IMR-90 (cell line): ENCODE measurements around the gene ZNF549. TPM values are rescaled to one million over a fixed set of nuclear protein-coding genes. Genes with fewer than 3 reads are reported as not detected.

Source experiments
- ATAC-seq: fragments of 200-7000 bp; cut with Tn5 transposase; 2 replicates; pipeline ENCODE4 v1.9.1; 2020; ENCODE audit warnings: low read depth, mild to moderate bottlenecking, moderate library complexity
- BruUV-seq: library from RNA; stranded (reverse); fragments of 400-500 nt; replicated peaks from 2 replicates; lab custom pipeline; 2021; lab: Mats Ljungman, UMichigan
- CTCF ChIA-PET: fragments of 300-600 bp; formaldehyde crosslinking; extraction: SDS; loops from one replicate; lab custom pipeline; 2021; ENCODE audit warnings: antibody characterized with exemption; lab: Yijun Ruan, JAX
- POLR2A ChIA-PET: fragments of 300-600 bp; sonication (Branson Sonifier 250); formaldehyde crosslinking; loops from one replicate; lab custom pipeline; 2022; ENCODE audit warnings: antibody characterized with exemption; ENCODE audit not compliant: unreplicated experiment; lab: Charles Lee
- DNase-seq: peaks from one replicate; pipeline ENCODE4 v3.0.0; 2013
- H2AFZ ChIP-seq: replicated peaks from 2 replicates; pipeline ENCODE3; 2013; ENCODE audit warnings: low read length, mild to moderate bottlenecking; ENCODE audit not compliant: poor library complexity
- H2AK5ac ChIP-seq: 2 replicates; pipeline ENCODE4 v1.6.1; 2013; ENCODE audit warnings: low read depth, low read length, inconsistent platforms
- H2AK9ac ChIP-seq: replicated peaks from 2 replicates; pipeline ENCODE3; 2013; ENCODE audit warnings: mild to moderate bottlenecking, low read depth, low read length, moderate library complexity; ENCODE audit not compliant: poor library complexity
- H2BK120ac ChIP-seq: 2 replicates; pipeline ENCODE4 v1.6.1; 2013; ENCODE audit warnings: low read depth, low read length, inconsistent platforms
- H2BK15ac ChIP-seq: 3 replicates; pipeline ENCODE4 v1.6.1; 2013; ENCODE audit warnings: low read depth, low read length, inconsistent platforms
- H2BK20ac ChIP-seq: 2 replicates; pipeline ENCODE4 v1.6.1; 2013; ENCODE audit warnings: low read depth, mild to moderate bottlenecking, inconsistent platforms, low read length, moderate library complexity
- H2BK5ac ChIP-seq: 2 replicates; pipeline ENCODE4 v1.6.1; 2013; ENCODE audit warnings: mild to moderate bottlenecking, low read depth, low read length, inconsistent platforms; ENCODE audit not compliant: poor library complexity, severe bottlenecking
- H3K14ac ChIP-seq: replicated peaks from 2 replicates; pipeline ENCODE4 v1.6.1; 2013; ENCODE audit warnings: low read depth, low read length, inconsistent platforms
- H3K18ac ChIP-seq: 2 replicates; pipeline ENCODE4 v1.6.1; 2013; ENCODE audit warnings: low read depth, low read length, control low read depth
- H3K23ac ChIP-seq: 2 replicates; pipeline ENCODE4 v1.6.1; 2013; ENCODE audit warnings: low read depth, low read length, inconsistent platforms
- H3K27ac ChIP-seq: 2 replicates; pipeline ENCODE4 v1.5.1; 2013; ENCODE audit warnings: mild to moderate bottlenecking, control low read depth, low read length; ENCODE audit not compliant: insufficient read depth
- H3K27me3 ChIP-seq: 2 replicates; pipeline ENCODE4 v1.6.1; 2013; ENCODE audit warnings: low read length; ENCODE audit not compliant: control insufficient read depth, insufficient read depth
- H3K36me3 ChIP-seq: 2 replicates; pipeline ENCODE4 v1.6.1; 2013; ENCODE audit warnings: low read length, mixed read lengths; ENCODE audit not compliant: control insufficient read depth, insufficient read depth
- H3K4ac ChIP-seq: 2 replicates; pipeline ENCODE4 v1.6.1; 2013; ENCODE audit warnings: low read depth, low read length, inconsistent platforms
- H3K4me1 ChIP-seq: 2 replicates; pipeline ENCODE4 v1.6.1; 2013; ENCODE audit warnings: low read length, mixed read lengths; ENCODE audit not compliant: control insufficient read depth, insufficient read depth
- H3K4me2 ChIP-seq: 2 replicates; pipeline ENCODE4 v1.6.1; 2013; ENCODE audit warnings: low read depth, mild to moderate bottlenecking, control low read depth, low read length, moderate library complexity
- H3K4me3 ChIP-seq: 2 replicates; pipeline ENCODE4 v1.5.1; 2013; ENCODE audit warnings: low read depth, mild to moderate bottlenecking, control low read depth, low read length, moderate library complexity; ENCODE audit not compliant: insufficient read depth
- H3K56ac ChIP-seq: 2 replicates; pipeline ENCODE4 v1.6.1; 2013; ENCODE audit warnings: low read length, inconsistent platforms; ENCODE audit not compliant: insufficient read depth; ENCODE audit errors: extremely low read depth
- H3K79me1 ChIP-seq, 2 experiments: 2 replicates each; pipeline ENCODE4 v1.6.1; 2013; ENCODE audit warnings: low read length in 2 of 2, inconsistent platforms in 1 of 2, low read depth in 1 of 2
- H3K9ac ChIP-seq: 2 replicates; pipeline ENCODE4 v1.6.1; 2013; ENCODE audit warnings: low read depth, low read length, control low read depth
- H3K9me1 ChIP-seq: 2 replicates; pipeline ENCODE4 v1.6.1; 2013; ENCODE audit warnings: low read length, inconsistent platforms; ENCODE audit not compliant: insufficient read depth
- H3K9me3 ChIP-seq: 2 replicates; pipeline ENCODE4 v1.6.1; 2013; ENCODE audit warnings: low read length; ENCODE audit not compliant: control insufficient read depth, insufficient read depth
- H4K20me1 ChIP-seq: 2 replicates; pipeline ENCODE4 v1.6.1; 2013; ENCODE audit warnings: low read length, inconsistent platforms; ENCODE audit not compliant: insufficient read depth
- H4K5ac ChIP-seq: 2 replicates; pipeline ENCODE4 v1.6.1; 2013; ENCODE audit warnings: mild to moderate bottlenecking, low read depth, low read length, control low read depth
- H4K8ac ChIP-seq, 2 experiments: 2 replicates each; pipeline ENCODE4 v1.6.1; 2013; ENCODE audit warnings: low read depth in 2 of 2, low read length in 2 of 2, control low read depth in 1 of 2, inconsistent platforms in 1 of 2
- H4K91ac ChIP-seq: 2 replicates; pipeline ENCODE4 v1.6.1; 2013; ENCODE audit warnings: low read depth, low read length, inconsistent platforms; ENCODE audit not compliant: insufficient read depth
- BHLHE40 ChIP-seq: fragments of 150-350 bp; IDR thresholded peaks from 2 replicates; pipeline ENCODE4 v1.6.1; 2016; ENCODE audit warnings: mild to moderate bottlenecking, low read depth, low read length
- CEBPB ChIP-seq: IDR thresholded peaks from 2 replicates; pipeline ENCODE4 v1.6.1; 2012; ENCODE audit warnings: low read depth, low read length, improper control_type of control experiment
- CHD1 ChIP-seq: IDR thresholded peaks from 2 replicates; pipeline ENCODE4 v1.6.1; 2012; ENCODE audit warnings: low read depth, low read length, improper control_type of control experiment
- CTCF ChIP-seq: conservative IDR thresholded peaks from 2 replicates; pipeline ENCODE4 v1.5.1; 2012; ENCODE audit warnings: mild to moderate bottlenecking, low read depth, low read length, improper control_type of control experiment
- FOS ChIP-seq: fragments of 150-350 bp; IDR thresholded peaks from 2 replicates; pipeline ENCODE4 v1.6.1; 2016; ENCODE audit warnings: low read depth, low read length
- POLR2A ChIP-seq: IDR thresholded peaks from 2 replicates; pipeline ENCODE4 v1.6.1; 2012; ENCODE audit warnings: mild to moderate bottlenecking, low read depth, low read length
- RAD21 ChIP-seq: IDR thresholded peaks from 2 replicates; pipeline ENCODE4 v1.6.1; 2012; ENCODE audit warnings: low read length, improper control_type of control experiment
- RCOR1 ChIP-seq: IDR thresholded peaks from 2 replicates; pipeline ENCODE4 v1.6.1; 2012; ENCODE audit warnings: mild to moderate bottlenecking, low read length, improper control_type of control experiment; ENCODE audit not compliant: insufficient replicate concordance
- USF2 ChIP-seq: fragments of 150-350 bp; IDR thresholded peaks from 2 replicates; pipeline ENCODE4 v1.6.1; 2017; ENCODE audit warnings: mild to moderate bottlenecking, antibody characterized with exemption, low read length, low read depth
- WGBS, 2 experiments: methylation state at CpG; one replicate each; pipeline versions ENCODE4 v1.1.5 to v1.1.7; 2013; ENCODE audit warnings: missing lambda C conversion rate in 2 of 2; ENCODE audit not compliant: insufficient read length in 1 of 2; ENCODE audit errors: extremely low coverage in 2 of 2; 5-methylcytosine and 5-hydroxymethylcytosine counted together
- dilution Hi-C: fragments of 300-500 bp; cut with HindIII; formaldehyde crosslinking; loops from one replicate; pipeline ENCODE4 v1.14.3; 2018; ENCODE audit warnings: low sequenced_read_pairs; ENCODE audit not compliant: unreplicated experiment
- in situ Hi-C: fragments of 300-500 bp; cut with MboI; formaldehyde crosslinking; loops from 3 replicates; pipeline ENCODE4 v1.14.3; 2019; ENCODE audit warnings: low sequenced_read_pairs, inconsistent platforms, mixed read lengths
- intact Hi-C: fragments of 100-400 bp; cut with micrococcal nuclease; formaldehyde crosslinking; loops from 2 replicates; pipeline ENCODE4 v1.10.0; 2022
- polyA plus RNA-seq, 3 experiments: library from polyadenylated mRNA; depleted of rRNA; stranded (reverse); fragments of >200 nt; gene quantifications; 2 replicates each; pipeline ENCODE4 v1.2.3, GENCODE V29; 2012; ENCODE audit warnings: low replicate concordance in 1 of 3
- total RNA-seq: library from RNA; depleted of rRNA; stranded (reverse); fragments of >200 nt; gene quantifications from 2 replicates; pipeline ENCODE4 v1.2.3, GENCODE V29; 2012; rRNA removed

ZNF549 gene
- total and polyA plus RNA-seq, 2 of the 4 experiments (the other 2 are of a cell fraction) = 2.4 to 8.6 TPM

GRCh38 chr19:57606931-57607330, 79.8 kb downstream of the ZNF549 start:
- no peak for ATAC-seq
- Histone ChIP-seq H2BK120ac (no peak overlapping the region), H3K4me1 (no peaks in the 10 kb centered on the region), H3K18ac (no peak overlapping the region), H3K9ac (no peak overlapping the region), H2BK20ac (no peak overlapping the region), H3K36me3 (peaks cover 21% of the 10 kb centered on the region), H2AK9ac (no peak overlapping the region), H3K23ac (no peak overlapping the region), H3K56ac (no peak overlapping the region), H4K8ac (no peak overlapping the region), H2AK5ac (no peak overlapping the region), H3K27me3 (no peaks in the 10 kb centered on the region), H4K5ac (no peak overlapping the region), H3K4me2 (no peak overlapping the region), H4K20me1 (no peaks in the 10 kb centered on the region), H2BK15ac (no peak overlapping the region), H3K4ac (no peak overlapping the region), H2BK5ac (no peak overlapping the region), H3K14ac (no peak overlapping the region), H3K9me1 (no peaks in the 10 kb centered on the region), H2AFZ (no peak overlapping the region), H3K79me1 (peaks cover 0 to 5% of the 10 kb centered on the region in 2 experiments; a peak in 2 of 4 replicates), H3K9me3 (peaks cover 18% of the 10 kb centered on the region), H3K27ac (no peak overlapping the region), H3K4me3 (no peak overlapping the region), H4K91ac (no peak overlapping the region)
- BruUV-seq = TSS peak; percentile 47
- DNase-seq = no peak
- TF ChIP-seq BHLHE40 = no peak
- no peak for TF ChIP-seq FOS
- no peak for TF ChIP-seq CTCF
- TF ChIP-seq RAD21 = no peak
- no peak for TF ChIP-seq RCOR1
- TF ChIP-seq CEBPB = no peak
- TF ChIP-seq POLR2A = no peak
- no peak for TF ChIP-seq USF2
- no peak for TF ChIP-seq CHD1
- CTCF ChIA-PET = no interaction called here
- dilution Hi-C loops = no loop called here
- POLR2A ChIA-PET = no interaction called here
- WGBS, 2 experiments = no CpG with 5 or more reads among the region's 5 CpGs
- intact Hi-C loops = no loop called here
- in situ Hi-C loops = no loop called here

Other genes with a start within 250 kb of the ZNF549 start
- 41.9 and 55.2 TPM in 2 replicates for gene ZNF460, start 246.9 kb upstream of the ZNF549 start, total RNA-seq
- 3.2 and 3.6 TPM in 2 replicates for gene ZNF460, start 246.9 kb upstream of the ZNF549 start, polyA plus RNA-seq (2012; rRNA removed)
- 8.3 and 9.0 TPM in 2 replicates for gene ZNF543, start 206.9 kb upstream of the ZNF549 start, total RNA-seq
- 0.92 and 1.8 TPM in 2 replicates for gene ZNF543, start 206.9 kb upstream of the ZNF549 start, polyA plus RNA-seq (2012; rRNA removed)
- 11.9 and 16.1 TPM in 2 replicates for gene ZNF304, start 176.1 kb upstream of the ZNF549 start, total RNA-seq
- gene ZNF304, start 176.1 kb upstream of the ZNF549 start, polyA plus RNA-seq (2012; rRNA removed) = 2.9 and 3.9 TPM in 2 replicates
- gene TRAPPC2B, start 163.8 kb upstream of the ZNF549 start, total RNA-seq = 14.4 and 20.4 TPM in 2 replicates
- 11.0 and 14.9 TPM in 2 replicates for gene TRAPPC2B, start 163.8 kb upstream of the ZNF549 start, polyA plus RNA-seq (2012; rRNA removed)
- 4.4 and 5.6 TPM in 2 replicates for gene ZNF547, start 163.8 kb upstream of the ZNF549 start, total RNA-seq
- 1.4 and 2.1 TPM in 2 replicates for gene ZNF547, start 163.8 kb upstream of the ZNF549 start, polyA plus RNA-seq (2012; rRNA removed)
- gene ZNF548, start 137.5 kb upstream of the ZNF549 start, total RNA-seq = 23.9 and 24.2 TPM in 2 replicates
- gene ZNF548, start 137.5 kb upstream of the ZNF549 start, polyA plus RNA-seq (2012; rRNA removed) = 6.9 and 7.5 TPM in 2 replicates
- 11.7 and 17.4 TPM in 2 replicates for gene ZNF17, start 116.2 kb upstream of the ZNF549 start, total RNA-seq
- 3.6 and 4.3 TPM in 2 replicates for gene ZNF17, start 116.2 kb upstream of the ZNF549 start, polyA plus RNA-seq (2012; rRNA removed)
- 8.1 and 9.9 TPM in 2 replicates for gene ZNF749, start 92.0 kb upstream of the ZNF549 start, total RNA-seq
- gene ZNF749, start 92.0 kb upstream of the ZNF549 start, polyA plus RNA-seq (2012; rRNA removed) = 7.0 and 7.9 TPM in 2 replicates
- 0.36 and 0.56 TPM in 2 replicates for gene VN1R1, start 70.2 kb upstream of the ZNF549 start, total RNA-seq
- gene VN1R1, start 70.2 kb upstream of the ZNF549 start, polyA plus RNA-seq (2012; rRNA removed) = 0.14 and 0.32 TPM in 2 replicates
- 25.6 and 33.0 TPM in 2 replicates for gene ZNF772, start 49.8 kb upstream of the ZNF549 start, total RNA-seq
- gene ZNF772, start 49.8 kb upstream of the ZNF549 start, polyA plus RNA-seq (2012; rRNA removed) = 2.9 and 4.6 TPM in 2 replicates
- 13.9 and 20.3 TPM in 2 replicates for gene ZNF419, start 39.6 kb upstream of the ZNF549 start, total RNA-seq
- 5.0 and 6.4 TPM in 2 replicates for gene ZNF419, start 39.6 kb upstream of the ZNF549 start, polyA plus RNA-seq (2012; rRNA removed)
- 11.9 and 13.3 TPM in 2 replicates for gene ZNF773, start 27.4 kb upstream of the ZNF549 start, total RNA-seq
- 4.3 and 5.5 TPM in 2 replicates for gene ZNF773, start 27.4 kb upstream of the ZNF549 start, polyA plus RNA-seq (2012; rRNA removed)
- gene ZNF550, start 32.5 kb downstream of the ZNF549 start, total RNA-seq = 6.9 and 12.5 TPM in 2 replicates
- gene ZNF550, start 32.5 kb downstream of the ZNF549 start, polyA plus RNA-seq (2012; rRNA removed) = 4.2 and 5.7 TPM in 2 replicates
- gene ZNF416, start 51.6 kb downstream of the ZNF549 start, total RNA-seq = 6.1 and 8.1 TPM in 2 replicates
- 2.3 and 2.6 TPM in 2 replicates for gene ZNF416, start 51.6 kb downstream of the ZNF549 start, polyA plus RNA-seq (2012; rRNA removed)
- gene ZIK1, start 56.8 kb downstream of the ZNF549 start, total RNA-seq = 9.2 and 11.8 TPM in 2 replicates
- 3.5 and 4.1 TPM in 2 replicates for gene ZIK1, start 56.8 kb downstream of the ZNF549 start, polyA plus RNA-seq (2012; rRNA removed)
- 4.4 and 6.6 TPM in 2 replicates for gene ZNF530, start 72.5 kb downstream of the ZNF549 start, total RNA-seq
- 2.9 and 3.0 TPM in 2 replicates for gene ZNF530, start 72.5 kb downstream of the ZNF549 start, polyA plus RNA-seq (2012; rRNA removed)
- gene ZNF134, start 86.9 kb downstream of the ZNF549 start, total RNA-seq = 31.0 and 31.1 TPM in 2 replicates
- gene ZNF134, start 86.9 kb downstream of the ZNF549 start, polyA plus RNA-seq (2012; rRNA removed) = 6.0 and 6.2 TPM in 2 replicates
- gene ZNF211, start 105.8 kb downstream of the ZNF549 start, total RNA-seq = 9.2 and 13.1 TPM in 2 replicates
- 6.5 and 8.7 TPM in 2 replicates for gene ZNF211, start 105.8 kb downstream of the ZNF549 start, polyA plus RNA-seq (2012; rRNA removed)
- not detected in 2 replicates for gene ZSCAN4, start 141.6 kb downstream of the ZNF549 start, total RNA-seq
- gene ZSCAN4, start 141.6 kb downstream of the ZNF549 start, polyA plus RNA-seq (2012; rRNA removed) = not detected in 2 replicates
- 13.9 and 14.7 TPM in 2 replicates for gene ZNF551, start 154.6 kb downstream of the ZNF549 start, total RNA-seq
- gene ZNF551, start 154.6 kb downstream of the ZNF549 start, polyA plus RNA-seq (2012; rRNA removed) = 2.6 and 3.3 TPM in 2 replicates
- gene ZNF154, start 181.8 kb downstream of the ZNF549 start, total RNA-seq = 1.9 and 2.9 TPM in 2 replicates
- gene ZNF154, start 181.8 kb downstream of the ZNF549 start, polyA plus RNA-seq (2012; rRNA removed) = 1.5 and 2.2 TPM in 2 replicates
- gene ZNF671, start 200.3 kb downstream of the ZNF549 start, total RNA-seq = 13.3 and 14.9 TPM in 2 replicates
- 3.1 and 4.1 TPM in 2 replicates for gene ZNF671, start 200.3 kb downstream of the ZNF549 start, polyA plus RNA-seq (2012; rRNA removed)
- 14.3 and 15.8 TPM in 2 replicates for gene ZNF776, start 219.5 kb downstream of the ZNF549 start, total RNA-seq
- 3.3 and 4.3 TPM in 2 replicates for gene ZNF776, start 219.5 kb downstream of the ZNF549 start, polyA plus RNA-seq (2012; rRNA removed)
- 17.2 and 18.6 TPM in 2 replicates for gene ZNF586, start 242.3 kb downstream of the ZNF549 start, total RNA-seq
- 5.5 and 5.6 TPM in 2 replicates for gene ZNF586, start 242.3 kb downstream of the ZNF549 start, polyA plus RNA-seq (2012; rRNA removed)